ENCODE data around the gene CD302. TPM values are rescaled to one million over a fixed set of nuclear protein-coding genes. Genes with fewer than 3 reads are reported as not detected.
A peak's percentile ranks its signal among the peaks of the same experiment; 100 is the strongest.

Gene CD302
- total RNA-seq, 1 experiment from 2014 or later, result 0.68 TPM

DNA sequence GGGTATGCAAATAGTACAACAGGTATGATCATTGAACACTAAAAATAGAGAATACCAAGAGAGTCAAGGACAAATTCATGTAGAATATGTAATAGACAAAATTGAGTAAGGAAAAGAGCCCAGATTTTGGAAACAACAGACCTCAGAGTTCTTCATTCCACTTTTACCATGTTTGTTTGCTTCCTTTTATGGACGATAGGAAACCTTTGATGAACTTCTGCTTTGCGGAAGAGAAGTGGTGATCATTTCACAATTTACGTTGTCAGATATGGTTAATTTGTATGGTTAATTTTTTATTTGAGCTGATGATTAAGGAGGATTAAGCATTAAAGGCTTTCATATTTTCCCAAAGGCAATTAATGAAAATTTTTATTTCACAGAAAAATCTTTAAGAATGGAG is 69.4 kb downstream of the CD302 start:
- no peak overlapping the region for H3K4me3 Mint-ChIP-seq
- no peak for DNase-seq
- Histone ChIP-seq H3K27me3 (ENCODE audit: insufficient read depth, low read length) (no peaks in the 10 kb centered on the region), H3K23me2 (ENCODE audit: insufficient read length, low read depth, low read length, poor library complexity, severe bottlenecking) (no peaks in the 10 kb centered on the region), H3K23ac (ENCODE audit: insufficient read length, low read depth, low read length) (no peak overlapping the region), H3K9ac (ENCODE audit: extremely low read depth, insufficient read length, low read length) (no peak overlapping the region), H2BK120ac (ENCODE audit: low read depth, low read length, poor library complexity, severe bottlenecking) (no peak overlapping the region), H3K9me3 (ENCODE audit: control insufficient read depth, low read depth, low read length) (no peaks in the 10 kb centered on the region), H4K91ac (ENCODE audit: insufficient read length, low read depth, low read length) (no peak overlapping the region), H3K79me1 (ENCODE audit: insufficient read depth, low read depth, low read length, poor library complexity, severe bottlenecking) (peaks cover 4% of the 10 kb centered on the region), H2AK5ac (ENCODE audit: insufficient read length, low read length) (no peak overlapping the region), H2BK12ac (ENCODE audit: insufficient read length, low read depth, low read length) (no peak overlapping the region), H3K4me2 (ENCODE audit: insufficient read depth, insufficient read length, low read length) (no peak overlapping the region), H4K20me1 (ENCODE audit: control insufficient read depth, insufficient read depth, insufficient read length) (no peaks in the 10 kb centered on the region), H3T11ph (ENCODE audit: low read length) (no peak overlapping the region), H4K8ac (replicated peaks; ENCODE audit: insufficient read length, low read depth, low read length) (no peak overlapping the region), H3K27ac (ENCODE audit: insufficient read length, low read depth, low read length) (no peak overlapping the region), H3K56ac (ENCODE audit: insufficient read length, low read depth, low read length) (no peak overlapping the region), H3K18ac (ENCODE audit: insufficient read length, low read depth, low read length) (no peak overlapping the region), H2BK15ac (ENCODE audit: low read depth, low read length) (no peak overlapping the region), H3K14ac (ENCODE audit: insufficient read depth, low read length) (no peak overlapping the region), H3K4me1 (ENCODE audit: insufficient read depth, low read length) (no peaks in the 10 kb centered on the region), H3K79me2 (ENCODE audit: insufficient read depth, low read length) (peaks cover 23% of the 10 kb centered on the region), H2AFZ (ENCODE audit: low read length) (no peak overlapping the region), H3K4ac (ENCODE audit: low read depth, low read length) (no peak overlapping the region), H2BK20ac (ENCODE audit: low read depth, low read length, poor library complexity, severe bottlenecking) (no peak overlapping the region), H2BK5ac (ENCODE audit: insufficient read length, low read length) (no peak overlapping the region), H4K5ac (ENCODE audit: insufficient read length, low read depth, low read length) (no peak overlapping the region)
- no peaks in the 10 kb centered on the region for H3K27me3 Mint-ChIP-seq (ENCODE audit: low read depth)
- peak overlapping the region in 1 of 3 experiments; percentile 14; a peak in 2 of 7 replicates for H3K27ac Mint-ChIP-seq
- no CpG with 5 or more reads among the region's 3 CpGs for WGBS (ENCODE audit: extremely low coverage, insufficient read length, low lambda C conversion rate)
- H3K9me3 Mint-ChIP-seq, result peaks cover 5 to 14% of the 10 kb centered on the region in 2 experiments; a peak in 4 of 5 replicates
- TF ChIP-seq CTCF (conservative IDR thresholded peaks at IDR 0.05), result no peak
- peaks cover 8 to 9% of the 10 kb centered on the region in 2 experiments; a peak in 3 of 4 replicates for H3K4me1 Mint-ChIP-seq
- peaks cover 44 to 75% (median 73%) of the 10 kb centered on the region in 3 experiments for H3K36me3 Mint-ChIP-seq (ENCODE audit: insufficient read depth in 1 of 3, low read depth in 3 of 3)
